ENCODE measurements around the gene DACT3.

- TF ChIP-seq CTCF (conservative IDR thresholded peaks at IDR 0.05; ENCODE audit: low read depth in 2 of 2) (no peak), EZH2 (IDR thresholded peaks at IDR 0.05; ENCODE audit: low read depth, unreplicated experiment) (no peak), POLR2AphosphoS5 (IDR thresholded peaks at IDR 0.05; ENCODE audit: low read depth) (no peak), EZH2phosphoT487 (IDR thresholded peaks at IDR 0.05; ENCODE audit: unreplicated experiment) (no peak), NANOG (IDR thresholded peaks at IDR 0.05; ENCODE audit: borderline replicate concordance) (no peak)
Measured at GRCh38 chr19:46640656-46641055, 20.3 kb downstream of the DACT3 start.

Measured in GM23338 (cell line).